Smooth muscle cell (in vitro differentiated cells): Measurements from ENCODE around the gene MOSPD3. TPM values are rescaled to one million over a fixed set of nuclear protein-coding genes. Genes with fewer than 3 reads are reported as not detected.
A peak's percentile ranks its signal among the peaks of the same experiment; 100 is the strongest.

ENCODE experiments used
- DNase-seq: peaks from one replicate; lab custom pipeline; 2025; ENCODE audit not compliant: unreplicated experiment; lab: John Stamatoyannopoulos, UW
- H2AFZ ChIP-seq: fragments of 200-600 bp; sonication (generic); 2 replicates; pipeline ENCODE4 v1.6.0; 2016; ENCODE audit warnings: antibody characterized with exemption, low read depth, mild to moderate bottlenecking
- H3F3A ChIP-seq: fragments of 200-600 bp; sonication (generic); 2 replicates; pipeline ENCODE4 v1.6.0; 2017; ENCODE audit warnings: antibody characterized with exemption, low read depth
- H3K27ac ChIP-seq: fragments of 200-600 bp; sonication (generic); 2 replicates; pipeline ENCODE4 v1.5.1; 2016; ENCODE audit warnings: low read depth, mild to moderate bottlenecking
- H3K27me3 ChIP-seq: fragments of 200-600 bp; sonication (generic); 2 replicates; pipeline ENCODE4 v1.6.1; 2016; ENCODE audit warnings: low read depth, mild to moderate bottlenecking
- H3K36me3 ChIP-seq: fragments of 200-600 bp; sonication (generic); 2 replicates; pipeline ENCODE4 v1.5.1; 2016; ENCODE audit warnings: low read depth
- H3K4me1 ChIP-seq: fragments of 200-600 bp; sonication (generic); 2 replicates; pipeline ENCODE4 v1.5.1; 2016; ENCODE audit warnings: low read depth
- H3K4me2 ChIP-seq: fragments of 200-600 bp; sonication (generic); 2 replicates; pipeline ENCODE4 v1.6.0; 2016; ENCODE audit warnings: mild to moderate bottlenecking
- H3K4me3 ChIP-seq: fragments of 200-600 bp; sonication (generic); 2 replicates; pipeline ENCODE4 v1.5.1; 2016; ENCODE audit warnings: mild to moderate bottlenecking
- H3K79me2 ChIP-seq: fragments of 200-600 bp; sonication (generic); 2 replicates; pipeline ENCODE4 v1.6.0; 2016; ENCODE audit warnings: low read depth, mild to moderate bottlenecking
- H3K9ac ChIP-seq: fragments of 200-600 bp; sonication (generic); 2 replicates; pipeline ENCODE4 v1.6.0; 2016; ENCODE audit warnings: low read depth
- H3K9me3 ChIP-seq: fragments of 200-600 bp; sonication (generic); replicated peaks from 2 replicates; pipeline ENCODE4 v1.5.1; 2016; ENCODE audit warnings: low read depth
- H4K20me1 ChIP-seq: fragments of 200-600 bp; sonication (generic); 2 replicates; pipeline ENCODE4 v1.6.0; 2016; ENCODE audit warnings: low read depth
- CTCF ChIP-seq: fragments of 200-600 bp; sonication (generic); IDR thresholded peaks from 2 replicates; pipeline ENCODE4 v1.5.1; 2017; ENCODE audit warnings: borderline replicate concordance, mild to moderate bottlenecking, antibody characterized with exemption; ENCODE audit not compliant: insufficient read depth, poor library complexity, severe bottlenecking
- WGBS: methylation state at CpG from one replicate; pipeline ENCODE4 v1.1.7; 2016; ENCODE audit warnings: low lambda C conversion rate; 5-methylcytosine and 5-hydroxymethylcytosine counted together
- polyA plus RNA-seq: library from polyadenylated mRNA; unstranded; fragments of >200 nt; fragmentation: Nextera tagmentation; extraction: Ambion mirVana; gene quantifications from 2 replicates; pipeline ENCODE4 v1.2.1, GENCODE V29; 2016
- total RNA-seq: library from RNA; depleted of rRNA; stranded (reverse); fragments of >200 nt; gene quantifications from 2 replicates; pipeline ENCODE4 v1.2.3, GENCODE V29; 2014

MOSPD3 gene
- total and polyA plus RNA-seq, 2 experiments from 2014 or later: 10.5 to 47.8 TPM

GRCh38 chr7:100582041-100582579 is 30.2 kb upstream of the MOSPD3 start:
- Histone ChIP-seq H3K4me3 (no peak overlapping the region), H2AFZ (no peak overlapping the region), H3K4me2 (no peak overlapping the region), H3K4me1 (peaks cover 16% of the 10 kb centered on the region), H3F3A (peaks cover 11% of the 10 kb centered on the region), H3K27ac (no peak overlapping the region), H3K9me3 (no peaks in the 10 kb centered on the region), H3K9ac (no peak overlapping the region), H4K20me1 (peaks cover 41% of the 10 kb centered on the region), H3K79me2 (peaks cover 13% of the 10 kb centered on the region), H3K27me3 (no peaks in the 10 kb centered on the region), H3K36me3 (peaks cover 6% of the 10 kb centered on the region)
- 93% methylated on average over 20 of the region's 20 CpGs for WGBS
- no peak for DNase-seq
- TF ChIP-seq CTCF: no peak

DNA sequence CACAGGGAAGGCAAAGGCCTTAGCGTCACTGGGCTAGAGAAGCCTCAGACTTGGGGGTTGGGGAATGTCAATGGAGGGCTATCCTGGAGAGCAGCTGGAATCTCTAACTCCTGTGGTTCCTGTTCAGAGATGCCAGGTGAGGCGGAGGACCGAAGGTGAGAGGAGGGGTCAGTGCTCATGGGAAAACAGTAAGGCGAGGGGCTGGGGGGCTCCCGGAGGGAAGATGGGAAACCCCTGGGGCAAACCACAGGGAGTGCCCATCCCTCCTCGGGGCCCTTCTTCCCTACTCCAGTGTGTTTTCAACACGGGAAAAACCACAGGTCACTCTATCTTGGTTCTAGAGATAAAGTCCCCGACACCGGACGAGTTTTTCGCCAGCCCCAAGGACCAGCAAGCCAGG is 29.7 kb upstream of the MOSPD3 start:
- peaks cover 11% of the 10 kb centered on the region for H3F3A ChIP-seq
- no peak overlapping the region for H2AFZ ChIP-seq
- no peak for DNase-seq
- H3K4me1 ChIP-seq: peaks cover 16% of the 10 kb centered on the region
- no peaks in the 10 kb centered on the region for H3K27me3 ChIP-seq
- WGBS: 70% methylated on average over 8 of the region's 11 CpGs
- peaks cover 13% of the 10 kb centered on the region for H3K79me2 ChIP-seq
- H3K36me3 ChIP-seq: peaks cover 6% of the 10 kb centered on the region
- no peak overlapping the region for H3K9ac ChIP-seq
- H4K20me1 ChIP-seq: peaks cover 41% of the 10 kb centered on the region
- H3K4me2 ChIP-seq: peak overlapping the region; percentile 83
- no peak overlapping the region for H3K4me3 ChIP-seq
- peak overlapping the region; percentile 83 for H3K27ac ChIP-seq
- no peak for TF ChIP-seq CTCF
- H3K9me3 ChIP-seq: no peaks in the 10 kb centered on the region

DNA sequence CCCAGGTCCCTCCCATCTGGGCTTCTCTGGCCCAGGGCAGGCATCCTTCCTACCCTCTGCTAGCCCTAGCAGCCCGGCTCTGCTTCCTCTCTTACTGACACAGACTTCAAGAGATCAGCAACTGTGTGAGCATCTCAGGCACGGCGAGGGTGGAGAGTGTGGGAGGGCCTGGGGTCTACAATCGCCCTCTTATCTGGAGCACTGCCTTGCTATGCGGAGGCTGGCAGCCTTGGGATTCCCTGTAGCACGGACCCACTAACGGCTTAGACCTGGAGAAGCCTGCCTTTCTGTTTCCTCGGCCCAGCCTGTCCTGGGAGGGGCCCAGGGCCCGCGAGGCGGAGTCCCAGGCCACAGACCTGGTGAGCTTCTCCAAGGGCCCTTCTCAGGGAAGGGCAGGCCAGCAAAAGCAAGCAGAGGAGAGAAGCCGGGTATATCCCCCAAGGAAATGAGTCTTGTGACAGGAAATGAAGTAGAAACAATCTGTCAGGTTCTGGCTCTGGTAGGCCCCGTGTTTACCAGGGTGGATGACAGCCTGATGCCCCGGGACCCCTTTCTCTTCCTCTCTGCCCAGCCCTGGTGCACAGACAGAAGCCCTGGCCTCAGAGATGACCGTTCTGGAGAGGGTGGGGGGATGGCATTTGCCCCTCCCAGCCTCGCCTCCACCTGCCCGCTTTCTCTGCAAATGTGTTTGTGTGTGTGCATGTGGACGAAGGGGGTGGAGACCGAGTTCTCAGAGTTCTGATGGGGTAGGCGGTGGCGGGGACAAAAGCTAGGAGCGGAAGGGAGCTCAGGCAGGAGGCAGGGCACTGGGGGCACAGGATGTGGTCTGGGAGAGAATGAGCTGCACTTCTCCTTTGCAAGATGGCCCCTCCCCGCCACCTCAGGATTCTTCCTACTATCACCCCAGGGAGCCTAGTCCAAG is 28.9 kb upstream of the MOSPD3 start:
- peak overlapping the region; percentile 83 for H3K4me2 ChIP-seq
- WGBS: 43% methylated on average over 23 of the region's 23 CpGs
- no peak overlapping the region for H2AFZ ChIP-seq
- H3K79me2 ChIP-seq: peaks cover 13% of the 10 kb centered on the region
- H3K36me3 ChIP-seq: peaks cover 6% of the 10 kb centered on the region
- H3K4me3 ChIP-seq: peak overlapping the region; percentile 75
- TF ChIP-seq CTCF: no peak
- H4K20me1 ChIP-seq: peaks cover 41% of the 10 kb centered on the region
- no peaks in the 10 kb centered on the region for H3K9me3 ChIP-seq
- H3K27me3 ChIP-seq: no peaks in the 10 kb centered on the region
- peak; percentile 12 for DNase-seq
- H3K4me1 ChIP-seq: peaks cover 16% of the 10 kb centered on the region
- peaks cover 11% of the 10 kb centered on the region for H3F3A ChIP-seq
- H3K27ac ChIP-seq: peak overlapping the region; percentile 83
- no peak overlapping the region for H3K9ac ChIP-seq
